Measurements from ENCODE around the gene CACNA1A.
"Not testable (repeated sequence)": the region's sequence is repeated elsewhere in the genome, so short reads cannot be mapped to it uniquely, and the experiment has no call there.

Gene CACNA1A

DNA sequence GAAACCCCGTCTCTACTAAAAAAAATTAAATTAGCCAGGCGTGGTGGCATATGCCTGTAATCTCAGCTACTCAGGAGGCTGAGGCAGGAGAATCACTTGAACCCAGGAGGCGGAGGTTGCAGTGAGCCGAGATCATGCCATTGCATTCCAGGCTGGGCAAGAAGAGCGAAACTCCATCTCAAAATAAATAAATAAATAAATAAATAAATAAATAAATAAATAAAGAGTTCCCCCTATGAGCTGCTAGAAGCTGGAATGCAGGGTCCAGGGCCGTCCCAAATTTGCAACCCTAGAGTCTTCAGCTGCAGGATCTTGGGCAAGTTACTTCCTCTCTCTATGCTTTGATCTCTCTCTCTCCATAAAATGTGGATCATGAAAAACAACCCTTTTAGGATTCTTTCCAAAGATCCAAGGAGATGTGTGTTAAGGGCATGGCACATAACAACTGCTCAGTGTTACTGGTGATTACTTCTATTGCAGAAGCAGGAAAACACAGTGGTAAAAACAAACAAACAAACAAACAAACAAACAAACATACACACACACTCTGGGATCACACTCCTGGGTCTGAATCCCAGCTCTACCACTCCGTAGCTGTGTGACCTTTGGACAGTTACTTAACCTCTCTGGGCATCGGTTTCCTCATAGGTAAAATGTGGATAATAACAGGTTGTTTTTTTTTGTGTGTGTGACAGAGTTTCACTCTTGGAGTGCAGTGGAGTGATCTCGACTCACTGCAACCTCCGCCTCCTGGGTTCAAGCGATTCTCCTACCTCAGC is 78.8 kb downstream of the CACNA1A start:
- H3K4me1 ChIP-seq (ENCODE audit: low read length), result no peaks in the 10 kb centered on the region
- no peaks in the 10 kb centered on the region for H3K79me2 ChIP-seq (ENCODE audit: low read length)
- H3K4me3 ChIP-seq (ENCODE audit: low read length), result no peak overlapping the region
- H3F3A ChIP-seq (ENCODE audit: insufficient read depth, low read length), result no peaks in the 10 kb centered on the region
- no peak for DNase-seq
- no peak overlapping the region for H3K27ac ChIP-seq (ENCODE audit: low read length)
- TF ChIP-seq EZH2 (optimal IDR thresholded peaks at IDR 0.05; ENCODE audit: low read depth, low read length) (no peak), EZH2phosphoT487 (IDR thresholded peaks at IDR 0.05; ENCODE audit: low read length) (no peak)
- TF ChIP-seq, protein P1, sequence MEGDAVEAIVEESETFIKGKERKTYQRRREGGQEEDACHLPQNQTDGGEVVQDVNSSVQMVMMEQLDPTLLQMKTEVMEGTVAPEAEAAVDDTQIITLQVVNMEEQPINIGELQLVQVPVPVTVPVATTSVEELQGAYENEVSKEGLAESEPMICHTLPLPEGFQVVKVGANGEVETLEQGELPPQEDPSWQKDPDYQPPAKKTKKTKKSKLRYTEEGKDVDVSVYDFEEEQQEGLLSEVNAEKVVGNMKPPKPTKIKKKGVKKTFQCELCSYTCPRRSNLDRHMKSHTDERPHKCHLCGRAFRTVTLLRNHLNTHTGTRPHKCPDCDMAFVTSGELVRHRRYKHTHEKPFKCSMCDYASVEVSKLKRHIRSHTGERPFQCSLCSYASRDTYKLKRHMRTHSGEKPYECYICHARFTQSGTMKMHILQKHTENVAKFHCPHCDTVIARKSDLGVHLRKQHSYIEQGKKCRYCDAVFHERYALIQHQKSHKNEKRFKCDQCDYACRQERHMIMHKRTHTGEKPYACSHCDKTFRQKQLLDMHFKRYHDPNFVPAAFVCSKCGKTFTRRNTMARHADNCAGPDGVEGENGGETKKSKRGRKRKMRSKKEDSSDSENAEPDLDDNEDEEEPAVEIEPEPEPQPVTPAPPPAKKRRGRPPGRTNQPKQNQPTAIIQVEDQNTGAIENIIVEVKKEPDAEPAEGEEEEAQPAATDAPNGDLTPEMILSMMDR (IDR thresholded peaks at IDR 0.05; ENCODE audit: low read length), result no peak
- H3K9ac ChIP-seq (ENCODE audit: low read length), result no peak overlapping the region
- H3K9me3 ChIP-seq (replicated peaks; ENCODE audit: insufficient read depth, low read length), result no peaks in the 10 kb centered on the region
- H3K9me2 ChIP-seq (replicated peaks; ENCODE audit: insufficient read depth, low read length), result no peaks in the 10 kb centered on the region
- H3K36me3 ChIP-seq (replicated peaks; ENCODE audit: insufficient read depth, low read length), result no peaks in the 10 kb centered on the region
- H4K20me1 ChIP-seq (ENCODE audit: insufficient read depth, low read length), result no peaks in the 10 kb centered on the region
- H3K27me3 ChIP-seq (replicated peaks; ENCODE audit: insufficient read depth, low read length), result peaks cover 17% of the 10 kb centered on the region
- no peak overlapping the region for H2AFZ ChIP-seq (ENCODE audit: low read length)
- no peak overlapping the region for H3K4me2 ChIP-seq (ENCODE audit: low read depth, low read length)

DNA sequence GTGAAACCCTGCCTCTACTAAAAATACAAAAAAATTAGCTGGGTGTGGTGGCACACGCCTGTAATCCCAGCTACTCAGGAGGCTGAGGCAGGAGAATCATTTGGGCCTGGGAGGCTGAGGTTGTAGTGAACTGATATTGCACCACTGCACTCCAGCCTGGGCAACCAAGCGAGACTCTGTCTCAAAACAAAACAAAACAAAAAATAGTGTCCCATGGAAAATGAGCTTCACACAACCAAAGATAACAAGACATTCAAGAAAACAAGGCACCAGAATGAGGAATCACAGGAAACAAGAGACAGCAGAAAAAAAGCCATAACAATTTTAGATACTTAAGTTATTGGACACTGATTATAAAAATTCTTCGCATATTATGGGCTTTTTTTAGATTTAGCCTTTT is 80.4 kb downstream of the CACNA1A start:
- H4K20me1 ChIP-seq (ENCODE audit: insufficient read depth, low read length); H3K36me3 ChIP-seq (replicated peaks; ENCODE audit: insufficient read depth, low read length); H3F3A ChIP-seq (ENCODE audit: insufficient read depth, low read length); DNase-seq; H3K4me2 ChIP-seq (ENCODE audit: low read depth, low read length); H3K27ac ChIP-seq (ENCODE audit: low read length); H3K4me3 ChIP-seq (ENCODE audit: low read length); H3K79me2 ChIP-seq (ENCODE audit: low read length); H3K4me1 ChIP-seq (ENCODE audit: low read length); H3K9ac ChIP-seq (ENCODE audit: low read length); H3K9me2 ChIP-seq (replicated peaks; ENCODE audit: insufficient read depth, low read length); H2AFZ ChIP-seq (ENCODE audit: low read length); H3K9me3 ChIP-seq (replicated peaks; ENCODE audit: insufficient read depth, low read length): not testable (repeated sequence)
- peaks cover 10% of the 10 kb centered on the region for H3K27me3 ChIP-seq (replicated peaks; ENCODE audit: insufficient read depth, low read length)

DNA sequence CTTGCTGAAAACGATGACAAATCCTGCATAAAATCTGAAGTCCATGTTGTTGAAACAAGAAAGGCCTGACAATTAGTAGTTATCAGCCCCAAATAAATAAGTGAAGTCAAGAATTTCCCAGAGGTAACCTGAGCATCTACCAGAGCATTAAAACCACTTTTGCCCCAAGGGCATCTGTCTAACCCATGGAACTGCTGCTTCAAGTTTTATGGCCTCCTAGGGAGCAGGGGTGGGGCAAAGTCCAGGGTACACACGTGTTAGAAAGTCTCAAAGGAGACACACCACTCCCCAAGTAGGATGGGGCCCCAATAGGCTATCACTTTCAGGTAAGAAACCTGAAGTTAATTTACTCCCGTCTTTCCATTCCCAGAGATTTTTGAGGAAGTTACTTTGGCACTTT is 81.1 kb downstream of the CACNA1A start:
- Histone ChIP-seq H3K79me2 (ENCODE audit: low read length) (no peaks in the 10 kb centered on the region), H3K4me3 (ENCODE audit: low read length) (no peak overlapping the region), H3K9ac (ENCODE audit: low read length) (no peak overlapping the region), H3K4me1 (ENCODE audit: low read length) (no peaks in the 10 kb centered on the region), H3K9me3 (replicated peaks; ENCODE audit: insufficient read depth, low read length) (no peaks in the 10 kb centered on the region), H4K20me1 (ENCODE audit: insufficient read depth, low read length) (no peaks in the 10 kb centered on the region), H2AFZ (ENCODE audit: low read length) (no peak overlapping the region), H3K27ac (ENCODE audit: low read length) (no peak overlapping the region), H3K9me2 (replicated peaks; ENCODE audit: insufficient read depth, low read length) (no peaks in the 10 kb centered on the region), H3K36me3 (replicated peaks; ENCODE audit: insufficient read depth, low read length) (no peaks in the 10 kb centered on the region), H3K27me3 (replicated peaks; ENCODE audit: insufficient read depth, low read length) (peaks cover 7% of the 10 kb centered on the region), H3F3A (ENCODE audit: insufficient read depth, low read length) (no peaks in the 10 kb centered on the region), H3K4me2 (ENCODE audit: low read depth, low read length) (no peak overlapping the region)
- TF ChIP-seq EZH2 (optimal IDR thresholded peaks at IDR 0.05; ENCODE audit: low read depth, low read length) (no peak), EZH2phosphoT487 (IDR thresholded peaks at IDR 0.05; ENCODE audit: low read length) (no peak)
- TF ChIP-seq, protein P1 (IDR thresholded peaks at IDR 0.05; ENCODE audit: low read length), result no peak
- no peak for DNase-seq

DNA sequence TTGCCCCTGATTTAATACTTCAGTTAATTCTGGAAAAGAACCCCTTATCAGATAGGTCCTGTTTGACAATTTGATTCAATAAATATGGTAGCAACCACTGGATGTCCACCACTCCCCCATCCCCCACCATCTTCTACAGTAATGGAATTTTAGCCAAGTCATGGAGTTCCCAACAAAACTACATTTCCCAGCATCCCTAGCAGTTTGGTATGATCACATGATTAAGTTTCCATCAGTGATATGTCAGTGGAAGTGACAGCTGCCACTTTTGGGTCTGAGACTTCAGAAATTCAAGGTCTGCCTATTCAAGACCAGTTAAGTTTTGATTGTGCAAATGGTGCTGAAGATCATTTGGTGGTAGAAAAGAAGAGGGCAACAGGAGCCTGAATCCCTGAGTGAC is 85.5 kb downstream of the CACNA1A start:
- Histone ChIP-seq H2AFZ (ENCODE audit: low read length) (no peak overlapping the region), H4K20me1 (ENCODE audit: insufficient read depth, low read length) (no peaks in the 10 kb centered on the region), H3F3A (ENCODE audit: insufficient read depth, low read length) (no peaks in the 10 kb centered on the region), H3K4me2 (ENCODE audit: low read depth, low read length) (no peak overlapping the region), H3K4me1 (ENCODE audit: low read length) (no peaks in the 10 kb centered on the region), H3K79me2 (ENCODE audit: low read length) (no peaks in the 10 kb centered on the region), H3K9me3 (replicated peaks; ENCODE audit: insufficient read depth, low read length) (no peaks in the 10 kb centered on the region), H3K9ac (ENCODE audit: low read length) (no peak overlapping the region), H3K36me3 (replicated peaks; ENCODE audit: insufficient read depth, low read length) (no peaks in the 10 kb centered on the region), H3K4me3 (ENCODE audit: low read length) (no peak overlapping the region), H3K9me2 (replicated peaks; ENCODE audit: insufficient read depth, low read length) (no peaks in the 10 kb centered on the region), H3K27me3 (replicated peaks; ENCODE audit: insufficient read depth, low read length) (peaks cover 39% of the 10 kb centered on the region), H3K27ac (ENCODE audit: low read length) (no peak overlapping the region)
- TF ChIP-seq EZH2 (optimal IDR thresholded peaks at IDR 0.05; ENCODE audit: low read depth, low read length) (no peak), EZH2phosphoT487 (IDR thresholded peaks at IDR 0.05; ENCODE audit: low read length) (no peak)
- TF ChIP-seq, protein P1 (IDR thresholded peaks at IDR 0.05; ENCODE audit: low read length), result no peak
- no peak for DNase-seq

Data from MM.1S (cell line).